GM12878 (cell line): ENCODE data around the gene LRRC40. TPM values are rescaled to one million over a fixed set of nuclear protein-coding genes. Genes with fewer than 3 reads are reported as not detected.

Experiments
- ATAC-seq: fragments of 200-7000 bp; cut with Tn5 transposase; 3 replicates; pipeline ENCODE4 v1.9.1; 2020; ENCODE audit warnings: mild to moderate bottlenecking, moderate library complexity
- BruUV-seq: library from RNA; stranded (reverse); fragments of 400-500 nt; replicated peaks from 2 replicates; lab custom pipeline; 2021; lab: Mats Ljungman, UMichigan
- CTCF ChIA-PET: fragments of 300-600 bp; sonication (Branson Sonifier 250); formaldehyde crosslinking; extraction: SDS; loops from one replicate; lab custom pipeline; 2021; ENCODE audit warnings: inconsistent platforms; lab: Yijun Ruan, JAX
- POLR2A ChIA-PET: fragments of 350-600 bp; formaldehyde crosslinking; extraction: SDS; loops from one replicate; lab custom pipeline; 2021; ENCODE audit warnings: inconsistent platforms; lab: Charles Lee
- RAD21 ChIA-PET: fragments of 300-600 bp; sonication (Branson Sonifier 250); formaldehyde crosslinking; loops from one replicate; lab custom pipeline; 2023; ENCODE audit warnings: antibody characterized with exemption; ENCODE audit not compliant: unreplicated experiment; lab: Charles Lee
- SMC1A ChIA-PET: fragments of 300-600 bp; sonication (Branson Sonifier 250); formaldehyde crosslinking; loops from one replicate; lab custom pipeline; 2023; ENCODE audit not compliant: unreplicated experiment, uncharacterized antibody; lab: Charles Lee
- DNase-seq: peaks from one replicate; pipeline ENCODE4 v3.0.0-alpha.2; 2011; ENCODE audit warnings: low read depth, low spot score
- FAIRE-seq: peaks from 3 replicates; lab custom pipeline; 2011; peaks lifted over from hg19 to GRCh38; lab: Jason Lieb, UNC
- H2AFZ ChIP-seq: 2 replicates; pipeline ENCODE4 v1.6.0; 2011; ENCODE audit warnings: low read depth, low read length, control low read depth; ENCODE audit not compliant: control insufficient read depth
- H3K27ac ChIP-seq: 2 replicates; pipeline ENCODE4 v1.5.1; 2011; ENCODE audit warnings: control low read depth; ENCODE audit not compliant: control insufficient read depth, insufficient read depth
- H3K27me3 ChIP-seq, 2 experiments: replicated peaks in 1 of 2; 2 replicates each; pipeline versions ENCODE4 v1.6.0 to v1.6.1; 2011; ENCODE audit warnings: low read length in 1 of 2; ENCODE audit not compliant: control insufficient read depth in 2 of 2, insufficient read depth in 2 of 2
- H3K36me3 ChIP-seq, 2 experiments: 2 replicates each; pipeline ENCODE4 v1.5.1; 2011; ENCODE audit warnings: low read length in 1 of 2; ENCODE audit not compliant: control insufficient read depth in 2 of 2, insufficient read depth in 2 of 2
- H3K4me1 ChIP-seq: 2 replicates; pipeline ENCODE4 v1.6.1; 2011; ENCODE audit warnings: mild to moderate bottlenecking, low read length, moderate library complexity, mixed read lengths; ENCODE audit not compliant: control insufficient read depth, insufficient read depth
- H3K4me2 ChIP-seq: 2 replicates; pipeline ENCODE4 v1.6.0; 2011; ENCODE audit warnings: control low read depth; ENCODE audit not compliant: control insufficient read depth, insufficient read depth
- H3K4me3 ChIP-seq: fragments of 200-600 bp; sonication (generic); 2 replicates; pipeline ENCODE4 v1.5.1; 2016
- H3K79me2 ChIP-seq: 2 replicates; pipeline ENCODE4 v1.6.0; 2011; ENCODE audit warnings: low read length; ENCODE audit not compliant: control insufficient read depth, insufficient read depth
- H3K9ac ChIP-seq: 2 replicates; pipeline ENCODE4 v1.8.0; 2011; ENCODE audit warnings: low read length, control low read depth, mixed read lengths; ENCODE audit not compliant: control insufficient read depth, insufficient read depth
- H3K9me3 ChIP-seq: replicated peaks from 3 replicates; pipeline ENCODE4 v1.5.1; 2011; ENCODE audit warnings: mild to moderate bottlenecking, low read length; ENCODE audit not compliant: control insufficient read depth, insufficient read depth
- H4K20me1 ChIP-seq: 2 replicates; pipeline ENCODE4 v1.6.0; 2011; ENCODE audit not compliant: control insufficient read depth, insufficient read depth
- CREB1 ChIP-seq: IDR thresholded peaks from 2 replicates; pipeline ENCODE4 v1.6.1; 2012; ENCODE audit warnings: low read depth, mild to moderate bottlenecking, inconsistent platforms
- HDAC6 ChIP-seq: fragments of 200-600 bp; sonication (generic); IDR thresholded peaks from one replicate; pipeline ENCODE4 v1.8.0; 2017; ENCODE audit warnings: antibody characterized with exemption; ENCODE audit not compliant: unreplicated experiment
- JUND ChIP-seq: IDR thresholded peaks from 2 replicates; pipeline ENCODE4 v1.6.1; 2012; ENCODE audit warnings: low read depth, mild to moderate bottlenecking, low read length, improper control_type of control experiment, moderate library complexity
- MEF2B ChIP-seq: fragments of 450-650 bp; IDR thresholded peaks from 2 replicates; pipeline ENCODE4 v1.6.1; 2018; ENCODE audit warnings: mild to moderate bottlenecking, moderate library complexity; ENCODE audit not compliant: partially characterized antibody, poor library complexity, severe bottlenecking
- NFYB ChIP-seq: IDR thresholded peaks from 2 replicates; pipeline ENCODE4 v1.6.1; 2011; ENCODE audit warnings: low read depth, mild to moderate bottlenecking, low read length, improper control_type of control experiment, moderate library complexity; ENCODE audit not compliant: insufficient read depth
- PAX5 ChIP-seq: IDR thresholded peaks from 2 replicates; pipeline ENCODE4 v1.6.1; 2011; ENCODE audit warnings: low read depth, low read length, borderline replicate concordance
- SREBF2 ChIP-seq: IDR thresholded peaks from 2 replicates; pipeline ENCODE4 v1.6.1; 2012; ENCODE audit warnings: mild to moderate bottlenecking, low read length
- STAT3 ChIP-seq: IDR thresholded peaks from 2 replicates; pipeline ENCODE4 v1.6.1; 2011; ENCODE audit warnings: low read depth, low read length, improper control_type of control experiment
- ZNF622 ChIP-seq: fragments of 450-650 bp; IDR thresholded peaks from 2 replicates; pipeline ENCODE4 v1.6.1; 2017; ENCODE audit warnings: mild to moderate bottlenecking, inconsistent platforms
- in situ Hi-C: fragments of 300-500 bp; cut with MboI; formaldehyde crosslinking; loops from 9 replicates; pipeline ENCODE4 v1.14.3; 2018; ENCODE audit warnings: mixed read lengths
- intact Hi-C: fragments of 100-400 bp; cut with micrococcal nuclease; formaldehyde crosslinking; loops from one replicate; pipeline ENCODE4 v1.14.2; 2022; ENCODE audit not compliant: unreplicated experiment
- polyA plus RNA-seq, 11 experiments: library from polyadenylated mRNA; depleted of rRNA in 4 of 11; unstranded in 6 of 11; stranded (reverse) in 5 of 11; fragments of >200 nt; fragmentation: Nextera tagmentation in 4 of 11; fragmentation: Illumina TruSeq in 1 of 11; extraction: Ambion mirVana in 4 of 11; extraction: Trizol in 1 of 11; gene quantifications; 1 replicate in 1 of 11; 2 replicates in 10 of 11; pipeline versions ENCODE4 v1.2.1 to v1.2.3, GENCODE V29; 2011 to 2016; ENCODE audit warnings: inconsistent platforms in 2 of 11, missing spikeins in 2 of 11, low read depth in 1 of 11
- total RNA-seq, 4 experiments: library from RNA; depleted of rRNA in 3 of 4; stranded (reverse); fragments of >200 nt in 3 of 4; fragmentation: Illumina TruSeq in 1 of 4; extraction: Trizol in 1 of 4; gene quantifications; 2 replicates each; pipeline versions ENCODE4 v1.2.1 to v1.2.3, GENCODE V29; 2013 to 2021

LRRC40 gene
- total and polyA plus RNA-seq, 10 of the 15 experiments (the other 5 are each of a cell fraction or from before 2014, with no cell fraction given), result 19.5 to 44.3 (median 30.9) TPM

- no peak for TF ChIP-seq MEF2B
- no peak for TF ChIP-seq PAX5
- TF ChIP-seq ZNF622, result no peak
- no peak for TF ChIP-seq STAT3
Observed at GRCh38 chr1:70239940-70240339, 34.6 kb upstream of the LRRC40 start (continued).

GRCh38 chr1:70234733-70235132 lies 29.4 kb upstream of the LRRC40 start:
- Histone ChIP-seq H3K4me2 (no peak overlapping the region), H3K4me3 (no peak overlapping the region), H3K4me1 (no peaks in the 10 kb centered on the region), H3K9ac (no peak overlapping the region), H3K27me3 (no peaks in the 10 kb centered on the region), H3K79me2 (peaks cover 2% of the 10 kb centered on the region), H3K27ac (no peak overlapping the region), H4K20me1 (no peaks in the 10 kb centered on the region), H3K9me3 (no peaks in the 10 kb centered on the region), H3K36me3 (peaks cover 6 to 34% of the 10 kb centered on the region in 2 experiments), H2AFZ (no peak overlapping the region)
- ChIA-PET POLR2A (interaction anchor here (1.0 kb wide), 1 partner anchor 13 kb away, joined by 3 read pairs; no protein-coding TSS in a partner anchor), CTCF (interaction anchor here (0.9 to 1.9 kb wide), 4 partner anchors 8 to 39 kb away, joined by 3 to 5 read pairs (median 4); no protein-coding TSS in a partner anchor), RAD21 (no interaction called here), SMC1A (interaction anchor here (0.6 to 1.4 kb wide), 6 partner anchors 17 to 274 kb away, joined by 3 to 6 read pairs (median 4); no protein-coding TSS in a partner anchor)
- FAIRE-seq (no peak), DNase-seq (no peak), ATAC-seq (no peak)
- intact Hi-C loops (no loop called here), in situ Hi-C loops (loop anchor here (10.0 kb wide), 1 partner anchor 840 kb away; no protein-coding TSS in a partner anchor)
- TF ChIP-seq SREBF2, result no peak
- no peak for TF ChIP-seq HDAC6
- TF ChIP-seq CREB1, result no peak
- no peak for TF ChIP-seq JUND
- no peak for TF ChIP-seq NFYB
- BruUV-seq, result no TSS peak
